GM19035 (cell line): ENCODE data around the gene EYA4.
A peak's percentile ranks its signal among the peaks of the same experiment; 100 is the strongest.
"Not testable (repeated sequence)": the region's sequence is repeated elsewhere in the genome, so short reads cannot be mapped to it uniquely, and the experiment has no call there.

Experiments used
- ATAC-seq: cut with Tn5 transposase; IDR thresholded peaks from one replicate; pipeline ENCODE4 v1.9.1; 2021; ENCODE audit not compliant: unreplicated experiment

EYA4 gene

DNA sequence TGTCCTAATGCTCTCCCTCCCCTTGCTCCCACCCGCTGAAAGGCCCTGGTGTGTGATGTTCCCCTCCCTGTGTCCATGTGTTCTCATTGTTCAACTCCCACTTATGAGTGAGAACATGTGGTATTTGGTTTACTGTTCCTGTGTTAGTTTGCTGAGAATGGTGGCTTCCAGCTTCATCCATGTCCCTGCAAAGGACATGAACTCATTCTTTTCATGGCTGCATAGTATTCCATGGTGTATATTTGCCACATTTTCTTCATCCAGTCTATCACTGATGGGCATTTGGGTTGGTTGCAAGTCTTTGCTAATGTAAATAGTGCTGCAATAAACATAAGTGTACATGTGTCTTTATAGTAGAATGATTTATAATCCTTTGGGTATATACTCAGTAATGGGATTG, 313.0 kb downstream of the EYA4 start:
- not testable (repeated sequence) for ATAC-seq

DNA sequence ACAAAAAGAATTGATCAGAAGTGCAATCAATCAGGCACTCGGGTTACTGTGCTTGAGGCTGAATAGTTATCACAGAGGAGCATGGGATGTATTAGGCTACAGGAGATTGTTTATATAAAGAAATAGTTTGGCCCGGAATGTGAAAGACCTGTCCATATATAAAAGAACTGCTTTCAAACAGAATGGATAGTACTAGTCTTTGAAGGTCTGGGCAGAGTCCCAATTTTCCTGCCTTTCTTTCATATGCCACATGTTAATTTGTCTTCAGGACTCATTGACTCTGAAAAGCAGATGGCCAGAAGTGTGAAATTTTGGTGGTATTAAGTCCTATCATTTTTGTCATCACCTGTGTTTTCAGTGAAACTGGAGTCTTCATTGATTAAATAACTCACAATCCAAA, 314.5 kb downstream of the EYA4 start:
- ATAC-seq: no peak

DNA sequence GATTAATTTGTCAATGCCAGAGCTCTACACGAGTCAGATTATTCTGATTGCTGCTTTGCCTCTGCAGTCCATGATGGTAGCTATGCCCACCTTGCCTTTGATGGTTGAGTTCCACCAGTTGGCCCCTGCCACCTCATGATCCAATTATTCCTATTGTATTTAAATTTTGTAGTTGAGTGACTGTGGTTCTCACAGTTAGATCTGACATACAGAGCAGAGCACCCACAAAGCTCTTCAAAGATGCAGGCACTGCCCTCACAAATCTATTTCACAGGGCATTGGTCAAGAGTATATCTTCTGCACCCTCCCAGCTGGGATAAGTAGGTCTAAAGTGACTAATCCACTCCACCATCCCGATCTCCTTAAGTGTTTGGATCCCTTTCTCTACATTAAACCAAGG, 318.8 kb downstream of the EYA4 start:
- ATAC-seq: no peak

DNA sequence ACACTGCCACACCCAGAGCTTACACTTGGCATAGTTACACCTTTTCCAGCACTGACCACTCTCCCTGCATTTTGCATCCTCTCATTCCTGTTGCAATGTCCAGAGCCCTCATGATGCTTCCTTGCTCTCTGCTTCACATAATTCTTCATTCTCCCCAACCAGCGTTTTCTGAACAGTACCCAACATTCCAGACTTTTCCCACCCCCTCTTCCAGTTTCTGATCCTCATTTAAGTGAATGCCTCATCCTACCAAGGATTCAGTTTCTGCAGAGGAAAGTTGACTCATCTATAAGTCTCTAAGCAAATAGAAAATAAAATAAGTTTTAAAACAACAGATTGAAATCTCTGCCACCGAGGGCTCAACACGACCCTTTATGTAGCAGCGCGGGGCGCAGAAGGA, 326.5 kb downstream of the EYA4 start:
- no peak for ATAC-seq

DNA sequence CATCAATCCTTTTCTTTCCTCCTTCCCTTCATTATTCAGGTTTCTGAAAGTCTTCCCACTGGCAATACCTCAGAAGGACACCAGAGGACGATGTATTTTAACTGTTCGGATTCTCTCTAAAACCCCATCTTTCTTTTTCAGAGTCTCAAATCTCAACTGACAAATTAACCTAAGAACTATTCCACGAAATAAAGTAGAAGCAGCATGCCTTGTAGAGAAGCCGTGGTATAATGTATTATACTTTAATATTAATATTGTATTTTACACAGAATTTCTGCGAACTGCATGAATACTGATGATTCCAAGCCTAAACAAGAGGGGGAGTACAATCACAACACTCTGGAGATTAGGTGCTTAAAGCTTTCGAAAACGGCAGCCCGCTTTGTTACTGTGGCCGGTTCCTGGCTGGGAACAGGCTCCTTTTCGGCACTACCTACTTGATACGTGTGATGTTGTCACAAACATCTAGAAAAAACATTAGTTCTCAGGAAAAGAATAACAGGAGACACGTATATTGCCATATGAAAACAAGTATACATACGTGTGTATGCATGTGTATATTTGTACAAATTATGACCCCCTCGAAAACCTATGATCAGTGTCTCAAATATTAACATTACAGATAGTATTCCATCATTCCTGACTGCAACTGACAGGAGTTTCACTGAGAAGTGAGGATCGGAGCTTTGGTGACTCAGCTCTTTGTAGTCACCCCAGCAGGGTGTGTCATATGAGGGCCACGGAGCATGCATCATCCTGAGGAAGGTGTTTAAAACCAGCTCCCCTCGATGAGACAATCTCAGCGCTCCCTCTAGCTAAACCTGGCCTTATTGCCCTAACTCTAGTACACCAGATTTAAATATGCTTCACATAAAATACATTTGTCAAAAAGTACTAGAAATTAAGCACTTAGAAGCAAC, 328.1 kb downstream of the EYA4 start:
- peak; percentile 78 for ATAC-seq

DNA sequence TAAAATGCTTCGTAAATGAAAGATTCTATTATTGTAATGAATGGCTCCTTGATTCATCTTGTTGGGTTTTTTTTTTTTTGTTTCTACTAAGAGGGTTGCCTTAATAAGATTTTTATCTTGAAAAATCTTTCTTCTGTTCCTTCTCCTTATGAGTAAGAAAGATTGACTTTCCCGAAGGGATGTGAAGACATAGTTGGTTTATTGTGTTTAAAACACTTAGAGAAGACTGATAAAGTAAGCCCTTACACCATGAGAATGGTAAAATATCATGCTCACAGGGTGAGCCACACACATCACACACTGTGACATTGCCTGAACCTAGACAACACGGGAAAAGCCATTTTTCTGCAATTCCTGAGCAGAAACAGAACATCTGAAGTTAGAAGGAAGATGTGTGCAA, 330.5 kb downstream of the EYA4 start:
- no peak for ATAC-seq

DNA sequence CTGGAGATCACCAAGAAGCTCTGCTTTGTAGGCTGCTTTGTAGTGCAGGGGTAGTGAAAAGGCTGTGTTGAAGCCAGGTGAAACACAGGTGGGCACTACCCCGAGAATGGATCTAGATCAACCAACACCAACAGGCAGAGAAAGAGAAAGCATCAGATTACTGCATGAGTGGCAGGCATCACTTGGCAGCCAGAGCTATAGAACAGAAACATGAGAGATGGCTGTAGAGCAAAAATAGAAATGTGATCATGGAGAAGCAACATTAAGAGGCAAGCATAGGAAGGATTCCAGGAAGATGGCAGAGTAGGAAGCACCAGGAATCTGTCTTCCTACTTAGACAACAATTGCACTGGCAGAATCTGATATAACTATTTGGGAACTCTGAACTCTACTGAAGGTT, 336.7 kb downstream of the EYA4 start:
- ATAC-seq: no peak
